Renal cortex interstitium (tissue), 11 donors: ENCODE measurements around the gene FAM111A. TPM values are rescaled to one million over a fixed set of nuclear protein-coding genes. Genes with fewer than 3 reads are reported as not detected.

Source experiments
- DNase-seq, 11 donors: peaks; one replicate each; pipeline ENCODE4 v3.0.0-alpha.2; 2013; ENCODE audit warnings: low read depth in 9 of 11, low spot score in 4 of 11; ENCODE audit errors: extremely low read depth in 1 of 11
- polyA plus RNA-seq, 3 donors: library from polyadenylated mRNA; unstranded; fragments of 120-200 nt; gene quantifications; one replicate each; pipeline ENCODE4 v1.2.1, GENCODE V29; 2013; ENCODE audit not compliant: insufficient read length in 3 of 3

FAM111A gene
- polyA plus RNA-seq, 3 donors, result 48.7 to 87.6 (median 62.7) TPM

GRCh38 chr11:59187587-59187986 is 44.9 kb downstream of the FAM111A start:
- peak in 6 of 11 donors; percentile 46 to 74 (median 62) for DNase-seq

DNA sequence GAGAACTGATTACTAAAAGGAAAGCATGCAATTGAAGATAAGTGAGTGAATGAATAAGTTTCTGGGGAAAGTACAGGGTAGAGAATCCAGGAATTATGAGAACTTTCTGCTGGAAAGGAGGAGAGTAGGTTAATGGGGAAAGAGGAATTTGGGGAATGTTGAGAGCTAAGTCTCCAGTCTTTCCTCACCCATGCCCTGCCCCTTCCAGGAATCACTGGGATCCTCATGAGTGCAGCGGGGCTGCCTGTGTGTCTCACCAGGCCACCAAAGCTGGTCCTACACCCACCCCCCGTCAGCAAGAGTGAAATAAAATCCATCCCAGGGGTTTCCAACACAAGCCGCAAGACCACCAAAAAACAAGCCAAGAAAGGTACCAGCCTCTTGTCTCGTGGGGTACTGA is 46.3 kb downstream of the FAM111A start:
- no peak for DNase-seq

DNA sequence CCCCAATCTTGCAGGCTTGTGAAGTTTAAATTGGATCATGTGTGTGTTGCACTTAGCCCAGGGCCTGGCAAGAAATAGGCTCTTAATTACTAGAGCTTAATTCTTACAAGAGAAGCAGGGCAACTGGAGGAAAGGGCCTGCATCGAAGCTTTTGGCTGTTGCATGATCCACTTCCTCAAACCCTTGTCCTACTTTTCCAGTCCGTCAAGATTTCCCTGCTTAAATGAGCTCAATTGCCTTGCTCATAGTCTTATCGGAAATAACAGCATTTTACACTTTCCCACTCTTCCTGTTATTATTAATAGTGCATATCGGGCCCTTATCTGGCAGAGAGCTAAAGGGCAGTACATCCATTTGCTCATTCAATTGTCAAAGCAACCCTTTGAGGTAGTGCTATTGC is 47.3 kb downstream of the FAM111A start:
- DNase-seq, result no peak

DNA sequence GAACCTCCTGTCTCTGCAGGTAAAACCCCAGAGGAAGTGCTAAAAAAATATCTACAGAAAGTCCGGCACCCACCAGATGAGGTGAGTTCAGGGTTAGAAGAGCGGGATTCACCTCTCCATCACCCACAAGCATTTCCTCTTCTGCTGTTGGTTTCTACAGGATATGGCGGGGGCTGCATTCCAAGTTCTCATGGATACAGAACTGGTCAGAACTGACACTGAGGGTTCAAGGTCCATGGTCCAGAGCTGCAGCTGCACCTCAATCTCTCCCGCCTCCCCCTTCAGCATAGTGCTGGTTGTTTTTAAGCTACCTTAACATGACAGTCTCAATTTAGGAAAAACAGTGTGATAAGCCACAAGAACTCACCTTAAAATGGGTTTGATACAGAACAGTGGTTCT is 48.4 kb downstream of the FAM111A start:
- no peak for DNase-seq

DNA sequence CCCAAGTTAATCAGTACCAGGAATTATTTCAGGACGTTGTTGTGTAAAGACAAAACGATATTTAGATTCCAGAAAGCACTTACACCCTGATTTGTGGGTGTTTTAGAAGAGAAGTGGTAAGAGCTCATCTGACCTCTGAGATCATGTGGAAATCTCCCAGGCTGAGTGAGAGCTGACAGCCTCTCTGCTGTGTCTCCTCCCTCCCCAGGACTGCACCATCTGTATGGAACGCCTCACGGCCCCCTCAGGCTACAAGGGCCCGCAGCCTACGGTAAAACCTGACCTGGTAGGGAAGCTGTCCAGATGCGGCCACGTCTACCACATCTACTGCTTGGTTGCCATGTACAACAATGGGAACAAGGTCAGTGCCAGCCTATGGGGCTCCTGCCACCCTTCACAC is 49.2 kb downstream of the FAM111A start:
- no peak for DNase-seq

GRCh38 chr11:59192446-59193020 is 49.9 kb downstream of the FAM111A start:
- no peak for DNase-seq

DNA sequence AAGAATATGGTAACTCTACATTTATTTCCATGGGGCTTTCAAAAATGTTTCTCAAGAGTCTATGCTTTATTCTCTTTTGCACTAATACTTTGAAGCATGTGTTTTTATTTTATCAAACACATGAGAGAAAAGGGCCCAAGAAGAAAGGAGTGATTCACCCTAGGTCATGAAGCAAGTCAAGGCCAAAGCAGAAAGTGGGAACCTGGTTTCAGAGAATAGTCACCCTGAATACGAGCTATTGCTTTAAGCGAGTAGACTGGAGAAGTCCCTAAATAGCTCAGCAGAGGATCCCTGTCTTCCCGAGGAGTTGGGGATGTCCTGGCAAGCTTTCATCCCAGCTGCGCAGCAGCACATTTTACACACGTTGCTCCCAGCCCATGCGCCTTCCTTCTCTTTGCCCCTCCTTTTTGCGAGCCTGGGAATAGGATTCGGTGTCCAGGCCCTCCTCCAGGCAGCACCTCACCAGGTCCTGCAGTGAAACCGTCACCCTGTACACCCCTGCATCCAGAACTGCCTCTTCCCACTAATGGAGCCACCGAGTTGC is 51.0 kb downstream of the FAM111A start:
- DNase-seq, result no peak

DNA sequence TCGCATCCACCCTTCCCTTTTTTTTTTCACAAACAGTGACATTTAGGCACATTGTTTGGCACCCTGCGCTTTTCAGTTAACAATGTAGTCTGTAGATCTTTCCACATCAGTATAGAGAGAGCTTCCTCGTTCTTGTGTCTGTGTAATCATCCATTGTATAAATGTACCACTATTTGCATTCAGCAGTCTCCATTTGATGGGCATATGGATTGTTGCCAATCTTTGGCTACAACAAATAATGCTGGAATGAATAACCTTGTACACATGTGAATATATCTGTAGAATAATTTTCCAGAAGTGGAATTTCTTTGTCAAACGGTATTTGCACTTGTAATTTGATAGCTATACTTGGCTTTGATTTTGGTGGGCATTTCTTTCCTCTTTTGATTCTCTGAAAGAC is 52.9 kb downstream of the FAM111A start:
- no peak for DNase-seq

GRCh38 chr11:59196777-59197176 is 54.1 kb downstream of the FAM111A start:
- no peak for DNase-seq

- DNase-seq, result peak in 4 of 11 donors; percentile 45 to 64 (median 60)
Observed at GRCh38 chr11:59197991-59198390, 55.3 kb downstream of the FAM111A start.

GRCh38 chr11:59198726-59199125 is 56.1 kb downstream of the FAM111A start:
- no peak for DNase-seq

DNA sequence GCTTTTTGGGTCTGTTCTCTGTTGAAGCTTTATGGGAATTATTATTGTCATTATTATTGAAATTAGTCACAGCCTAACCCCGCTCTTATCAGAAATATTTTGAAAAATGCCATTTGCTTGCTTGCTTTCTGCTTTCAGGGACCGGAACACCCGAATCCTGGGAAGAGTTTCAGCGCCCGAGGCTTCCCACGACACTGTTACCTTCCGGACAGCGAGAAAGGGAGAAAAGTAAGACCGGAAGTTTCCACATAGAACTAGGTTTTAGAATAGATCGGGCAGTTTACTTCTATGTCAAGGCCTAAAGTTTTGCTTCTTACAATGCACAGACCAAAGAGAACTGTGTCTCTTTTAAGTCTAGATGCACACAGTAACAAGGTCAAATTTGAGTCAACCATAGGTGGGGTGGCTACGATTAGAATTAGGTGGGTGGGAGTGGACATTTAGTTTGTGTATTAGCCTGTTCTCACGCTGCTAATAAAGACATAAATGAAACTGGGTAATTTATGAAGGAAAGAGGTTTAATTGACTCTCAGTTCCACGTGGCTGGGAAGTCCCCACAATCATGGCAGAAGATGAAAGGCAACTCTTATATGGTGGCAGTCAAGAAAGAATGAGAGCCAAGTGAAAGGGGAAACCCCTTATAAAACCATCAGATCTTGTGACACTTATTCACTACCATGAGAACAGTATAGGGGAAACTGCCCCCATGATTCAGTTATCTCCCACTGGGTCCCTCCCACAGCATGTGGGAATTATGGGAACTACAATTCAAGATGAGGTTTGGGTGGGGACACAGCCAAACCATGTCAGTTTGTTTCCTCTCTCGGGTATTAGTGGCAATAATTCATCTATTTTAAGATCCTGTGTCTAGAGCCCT is 57.1 kb downstream of the FAM111A start:
- DNase-seq, result peak in 1 of 11 donors; percentile 20

GRCh38 chr11:59200423-59200746 is 57.7 kb downstream of the FAM111A start:
- no peak for DNase-seq

- DNase-seq, result no peak
Observed at GRCh38 chr11:59201353-59201752, 58.7 kb downstream of the FAM111A start.

Other genes with a start within 250 kb of the FAM111A start
- 100 to 1,000 TPM; 149 to 193 (median 171) TPM for gene GLYATL1, start 203.4 kb upstream of the FAM111A start, polyA plus RNA-seq
- under 1 TPM in 1 of 3 donors, not detected in 2; 0.17 TPM for gene GLYATL1B, start 56.5 kb upstream of the FAM111A start, polyA plus RNA-seq
- gene FAM111B, start 35.6 kb upstream of the FAM111A start, polyA plus RNA-seq, result 10 to 100 TPM in 2 of 3 donors, 1 to 10 TPM in 1; 8.8 to 17.3 (median 16.2) TPM
- gene DTX4, start 29.3 kb downstream of the FAM111A start, polyA plus RNA-seq, result 10 to 100 TPM; 41.3 to 62.1 (median 45.8) TPM
- 1 to 10 TPM; 8.5 to 9.3 (median 9.0) TPM for gene MPEG1, start 70.1 kb downstream of the FAM111A start, polyA plus RNA-seq
- gene OR5AN1, start 216.0 kb downstream of the FAM111A start, polyA plus RNA-seq, result not detected